GM18868 (cell line): ENCODE measurements around the gene PKN1.

ENCODE experiments used
- ATAC-seq: cut with Tn5 transposase; IDR thresholded peaks from one replicate; pipeline ENCODE4 v1.9.1; 2021; ENCODE audit warnings: mild to moderate bottlenecking, moderate library complexity; ENCODE audit not compliant: unreplicated experiment

The PKN1 gene

DNA sequence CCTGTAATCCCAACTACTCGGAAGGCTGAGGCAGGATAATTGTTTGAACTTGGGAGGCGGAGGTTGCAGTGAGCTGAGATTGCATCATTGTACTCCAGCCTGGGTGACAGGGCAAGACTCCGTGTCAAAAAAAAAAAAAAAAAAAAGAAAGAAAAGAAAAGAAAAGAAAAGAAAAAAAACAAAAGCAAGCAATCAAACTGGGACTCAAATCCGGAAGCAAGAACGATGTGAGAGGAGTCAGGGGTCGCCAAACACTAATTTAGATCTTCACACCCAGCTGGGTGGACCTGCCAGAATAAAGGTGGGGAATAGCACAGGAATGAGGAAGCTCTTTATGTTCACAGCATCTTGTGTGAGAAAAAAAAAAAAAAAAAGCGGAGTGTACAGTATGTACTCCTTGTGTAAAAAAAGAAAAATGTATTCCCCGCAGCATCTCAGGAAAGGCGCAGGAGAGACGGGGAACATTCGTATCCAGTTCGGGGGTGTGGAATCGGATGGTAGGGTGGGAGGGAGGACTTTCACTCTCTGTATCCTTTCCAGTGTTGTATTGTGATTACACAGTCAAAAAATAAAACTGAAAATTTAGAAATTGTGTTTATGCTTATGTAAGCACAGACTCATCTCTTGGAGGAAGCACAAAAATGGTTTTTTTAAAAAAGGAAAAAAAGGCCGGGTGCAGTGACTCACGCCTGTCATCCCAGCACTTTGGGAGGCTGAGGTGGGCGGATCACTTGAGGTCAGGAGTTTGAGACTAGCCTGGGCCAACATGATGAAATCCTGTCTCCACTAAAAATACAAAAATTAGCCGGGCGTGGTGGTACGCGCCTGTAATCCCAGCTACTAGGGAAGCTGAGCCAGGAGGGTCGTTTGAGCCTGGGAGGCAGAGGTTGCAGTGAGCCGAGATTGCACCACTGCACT is 77.5 kb downstream of the PKN1 start:
- ATAC-seq, result no peak

DNA sequence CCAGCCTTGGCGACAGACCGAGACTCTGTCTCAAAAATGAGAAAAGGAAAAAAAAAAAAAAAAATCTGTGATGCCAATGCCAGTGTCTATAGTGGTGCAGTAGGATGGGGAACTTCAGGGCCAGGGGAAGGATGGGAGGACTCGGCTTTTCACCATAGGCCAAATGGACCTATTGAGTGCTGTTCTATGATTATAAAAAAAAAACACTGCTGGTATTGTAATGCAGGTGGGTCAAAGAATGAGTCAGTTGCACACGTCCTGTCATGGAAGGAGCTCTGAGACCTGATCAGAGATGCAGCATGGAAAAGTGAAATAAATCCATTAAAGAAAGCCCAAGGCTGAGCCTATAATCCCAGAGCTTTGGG is 78.1 kb downstream of the PKN1 start:
- no peak for ATAC-seq

DNA sequence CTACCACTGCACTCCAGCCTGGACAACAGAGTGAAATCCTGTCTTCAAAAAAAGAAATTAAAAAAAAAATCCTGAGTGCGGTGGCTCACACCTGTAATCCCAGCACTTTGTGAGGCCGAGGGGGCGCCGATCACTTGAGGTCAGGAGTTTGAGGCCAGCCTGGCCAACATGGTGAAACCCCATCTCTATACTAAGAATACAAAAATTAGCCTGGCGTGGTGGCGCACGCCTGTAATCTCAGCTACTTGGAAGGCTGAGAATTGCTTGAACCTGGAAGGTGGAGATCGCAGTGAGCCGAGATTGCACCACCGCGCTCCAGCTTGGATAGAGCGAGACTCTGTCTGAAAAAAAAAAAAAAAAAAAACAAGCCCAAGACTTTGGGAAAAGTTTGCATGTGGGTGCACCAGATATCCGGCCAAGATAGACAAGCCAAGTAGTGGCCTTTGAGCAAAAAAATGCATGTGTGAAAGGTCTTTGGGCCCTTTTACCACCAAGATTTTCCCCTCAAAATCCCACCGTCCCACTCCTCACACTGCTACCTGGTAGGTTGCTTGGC is 79.4 kb downstream of the PKN1 start:
- no peak for ATAC-seq

DNA sequence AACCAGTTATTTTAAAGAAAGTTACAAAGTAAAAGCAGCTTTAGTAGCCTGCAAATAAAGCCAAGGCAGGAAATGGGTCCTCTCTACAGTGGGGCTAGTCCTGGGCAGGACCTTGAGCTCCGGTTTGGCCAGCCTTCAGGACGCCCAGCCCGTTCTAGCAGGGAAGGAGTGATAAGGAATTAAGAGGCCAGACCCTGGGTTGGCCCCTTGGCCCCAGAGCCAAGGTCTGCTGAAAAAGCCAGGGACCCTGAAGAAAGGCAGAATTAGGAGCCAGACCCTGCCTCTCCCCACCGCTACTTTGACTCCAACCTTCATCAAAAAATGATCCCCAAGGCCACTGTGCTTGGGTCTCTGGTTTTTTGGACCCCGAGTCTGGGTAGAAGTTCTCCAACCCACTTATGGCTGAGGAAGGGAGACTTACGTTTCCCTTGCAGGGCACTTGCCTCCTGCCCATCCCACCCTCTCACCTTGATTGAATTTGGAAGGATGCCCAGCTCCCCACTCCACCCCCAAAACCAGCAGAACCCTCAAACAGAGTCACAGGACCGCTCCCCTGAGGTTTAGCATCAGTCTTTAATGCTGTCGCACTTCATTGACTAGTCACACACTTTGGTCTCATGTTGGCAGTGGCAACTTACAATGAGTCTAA is 81.2 kb downstream of the PKN1 start:
- no peak for ATAC-seq

DNA sequence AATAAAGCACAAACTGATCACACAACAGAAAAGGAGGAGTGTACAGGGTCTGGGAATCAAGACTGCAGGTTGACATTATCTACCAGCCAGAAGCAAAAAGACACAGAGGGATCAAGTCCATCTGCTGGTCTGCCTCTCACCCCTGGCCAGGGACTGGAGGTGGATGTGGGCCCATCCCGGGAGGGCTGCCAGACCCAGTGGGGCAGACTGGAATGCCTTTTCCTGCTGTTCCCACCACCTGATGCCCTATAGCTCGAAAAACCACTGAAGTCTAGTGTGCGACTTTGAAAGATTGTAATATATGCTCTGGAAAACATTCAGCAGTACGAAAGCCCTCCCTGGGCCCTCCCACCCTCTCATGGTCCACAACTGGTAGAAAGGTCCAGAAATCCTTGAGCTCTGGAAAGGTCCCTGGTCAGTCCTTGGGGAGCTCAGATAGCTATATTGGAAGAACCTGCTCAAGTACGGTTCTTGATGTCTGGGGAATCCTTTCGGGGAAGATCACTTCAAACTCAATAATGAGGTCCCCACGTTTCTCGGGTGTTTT is 82.5 kb downstream of the PKN1 start:
- no peak for ATAC-seq

DNA sequence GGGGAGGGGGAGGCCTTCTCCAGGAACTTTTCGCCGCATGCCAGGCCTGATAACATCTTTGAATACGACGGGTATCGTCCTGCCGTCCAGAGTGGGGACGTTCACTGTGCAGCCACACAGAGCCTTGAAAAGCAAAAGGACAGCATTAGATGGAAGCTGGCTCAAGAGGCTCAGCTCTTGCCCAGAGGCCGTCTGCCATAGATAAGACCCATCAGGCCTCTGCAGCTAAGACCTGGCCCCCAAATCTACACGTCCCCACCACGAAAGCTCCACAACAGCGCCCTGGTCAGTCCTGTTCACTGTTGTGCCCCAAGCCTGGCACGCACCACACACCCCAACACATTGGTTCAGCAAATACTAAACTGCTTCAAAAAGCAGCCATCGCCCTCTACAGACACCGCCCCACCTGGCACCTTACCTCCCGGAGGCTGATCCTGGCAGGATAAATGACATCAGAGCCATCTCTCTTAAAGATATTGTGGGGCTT is 83.0 kb downstream of the PKN1 start:
- no peak for ATAC-seq

DNA sequence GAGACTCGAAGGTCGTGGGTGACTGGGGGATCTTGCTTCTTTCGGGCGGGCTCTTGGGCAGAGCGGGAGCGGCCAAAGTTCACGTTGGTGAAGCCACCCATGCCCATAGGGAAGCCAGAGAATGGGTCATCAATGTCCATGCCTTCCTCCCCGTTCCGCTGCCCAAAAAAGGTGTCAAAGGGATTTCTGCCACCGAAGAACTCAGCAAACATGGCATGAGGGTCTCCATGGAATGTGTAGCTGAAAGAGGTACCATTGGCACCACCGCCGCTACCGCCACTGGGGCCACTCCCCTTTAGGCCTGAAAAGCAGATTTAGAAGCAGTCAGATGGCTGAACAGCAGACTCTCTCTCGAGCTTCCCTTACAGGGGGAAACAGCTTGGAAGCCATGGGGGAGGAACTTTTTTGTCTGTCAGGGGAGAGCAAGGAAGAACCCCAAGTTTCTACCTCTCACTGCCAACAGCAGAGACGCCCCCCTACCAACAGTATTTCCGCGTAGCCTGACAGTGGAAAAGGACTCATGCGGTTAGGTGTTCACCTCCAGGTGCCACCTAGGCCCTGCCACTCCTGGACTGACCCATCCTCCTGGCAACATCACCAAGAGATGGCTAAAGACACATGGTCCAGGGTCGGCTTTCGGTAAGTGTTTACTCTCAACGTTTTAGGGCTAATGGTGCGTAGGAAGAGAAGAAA is 83.8 kb downstream of the PKN1 start:
- ATAC-seq, result no peak

DNA sequence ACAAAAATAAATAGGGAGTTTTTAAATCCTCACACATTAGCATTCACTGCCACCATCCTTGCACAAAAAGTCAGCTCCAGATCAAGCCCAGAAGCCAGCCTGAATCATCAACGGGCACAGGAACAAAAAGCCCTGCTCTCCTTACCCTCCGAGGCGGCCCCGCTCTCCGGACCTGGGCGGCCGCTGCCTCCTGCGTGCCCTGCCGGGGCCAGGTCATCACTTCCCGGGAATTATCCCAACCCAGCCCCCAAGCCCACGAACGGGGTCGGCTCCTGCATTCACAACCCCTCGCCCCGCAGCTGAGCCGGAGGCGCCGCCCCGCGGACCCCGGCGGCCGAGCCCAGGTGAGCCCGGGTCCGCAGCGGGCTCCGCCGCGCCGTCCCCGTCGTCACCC is 84.3 kb downstream of the PKN1 start:
- ATAC-seq, result no peak

DNA sequence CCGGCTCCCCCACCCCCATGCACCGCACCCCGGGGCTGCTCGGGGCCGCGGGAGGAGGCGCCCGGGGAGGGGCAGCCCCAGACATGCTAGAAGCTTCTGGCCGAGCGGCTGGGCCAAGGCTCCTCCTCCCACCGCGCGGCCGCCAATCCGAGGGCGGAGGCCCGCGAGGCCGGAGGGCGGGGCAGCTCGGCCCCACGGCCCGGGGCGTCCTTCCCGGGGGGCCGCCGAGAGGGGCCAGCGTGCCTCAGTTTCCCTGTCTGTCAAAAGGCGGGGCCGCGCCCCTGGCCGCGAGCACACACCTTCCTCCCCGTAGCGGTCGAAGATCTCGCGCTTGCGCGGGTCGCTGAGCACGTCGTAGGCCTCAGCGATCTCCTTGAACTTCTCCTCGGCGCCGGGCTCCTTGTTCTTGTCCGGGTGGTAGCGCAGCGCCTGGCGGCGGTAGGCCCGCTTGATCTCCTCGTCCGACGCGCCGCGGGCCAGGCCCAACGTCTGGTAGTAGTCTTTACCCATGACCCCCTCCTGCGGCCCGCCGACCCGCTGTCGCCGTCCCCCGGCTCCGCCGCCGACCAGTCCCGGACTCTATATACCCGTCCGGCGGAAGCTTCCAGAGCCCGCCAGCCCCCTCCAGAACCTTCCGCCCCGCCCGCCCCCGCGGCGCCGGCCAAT is 84.9 kb downstream of the PKN1 start, which contains the start of gene DNAJB1:
Gene DNAJB1, minus strand, starts transcription at position 558 of the 666 bp plus-strand sequence. Its CDS starts 48 bp downstream, at position 510.
- peak; percentile 62 for ATAC-seq

DNA sequence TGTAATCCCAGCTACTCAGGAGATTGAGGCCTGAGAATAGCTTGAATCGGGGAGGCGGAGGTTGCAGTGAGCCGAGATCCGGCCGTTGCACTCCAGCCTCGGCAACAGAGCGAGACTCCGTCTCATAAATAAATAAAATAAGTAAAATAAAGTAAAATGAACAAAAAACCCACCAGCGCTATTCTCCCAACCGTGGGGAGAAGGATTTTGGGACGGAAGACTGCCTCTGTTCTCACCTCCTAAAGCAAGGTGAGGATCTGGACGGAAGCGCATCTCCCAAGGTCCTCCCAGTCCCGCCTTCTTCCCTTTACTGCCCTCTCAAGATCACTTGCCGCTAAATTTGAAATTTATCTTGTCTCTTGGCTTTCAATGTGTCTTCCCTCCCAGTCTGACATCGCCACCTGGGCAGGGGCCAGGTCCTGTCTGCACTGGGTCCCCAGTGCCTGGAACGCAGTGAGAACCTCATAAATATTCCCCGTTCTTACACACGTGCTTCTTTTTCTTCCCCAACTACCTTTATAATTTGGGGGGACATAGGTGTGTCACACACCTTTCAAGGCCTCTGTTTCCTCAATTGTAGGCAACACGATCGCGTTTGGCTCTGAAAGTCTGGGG is 86.2 kb downstream of the PKN1 start:
- ATAC-seq, result no peak

DNA sequence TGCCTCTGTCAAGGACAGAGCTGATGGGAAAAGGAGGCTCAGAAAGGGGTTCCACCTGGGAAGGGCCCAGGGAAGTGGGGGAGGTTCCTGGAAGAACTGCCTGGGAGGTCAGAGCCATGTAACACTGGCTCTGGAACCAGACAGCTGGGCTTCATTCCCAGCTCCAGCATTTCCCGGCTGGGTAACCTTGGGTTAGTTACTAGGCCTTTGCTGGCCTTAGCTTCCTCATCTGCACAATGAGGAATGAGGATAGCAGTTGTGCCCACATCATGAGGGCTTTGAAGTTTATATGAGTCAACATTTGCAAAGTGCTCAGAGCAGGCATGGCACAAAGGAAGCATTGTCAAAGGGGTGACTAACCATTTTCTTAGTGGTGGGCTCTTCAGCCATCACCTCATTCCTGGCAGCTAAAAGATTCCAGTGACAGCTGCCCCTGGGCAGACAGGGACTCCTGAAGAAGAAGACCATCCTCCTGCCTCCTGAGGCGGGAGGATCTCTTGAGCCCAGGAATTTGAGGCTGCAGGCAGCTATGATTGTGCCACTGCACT is 86.8 kb downstream of the PKN1 start:
- no peak for ATAC-seq

DNA sequence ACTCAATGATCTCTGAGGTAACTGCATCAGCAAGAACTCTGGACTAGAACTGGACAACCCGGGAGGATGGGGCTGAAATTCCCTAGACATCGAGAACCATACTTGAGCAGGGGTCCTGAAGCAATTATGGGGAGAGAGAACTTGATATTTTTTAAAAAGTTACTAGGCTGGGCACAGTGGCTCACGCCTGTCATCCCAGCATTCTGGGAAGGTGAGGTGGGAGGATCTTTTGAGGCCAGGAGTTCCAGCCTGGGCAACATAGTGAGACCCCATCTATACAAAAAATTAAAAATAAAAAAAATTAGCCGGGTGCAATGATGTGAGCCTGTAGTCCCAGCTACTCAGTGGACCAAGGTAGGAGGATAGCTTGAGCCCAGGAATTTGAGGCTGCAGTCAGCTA is 87.4 kb downstream of the PKN1 start:
- no peak for ATAC-seq
